ENCODE results near the gene TIMM50.

DNA sequence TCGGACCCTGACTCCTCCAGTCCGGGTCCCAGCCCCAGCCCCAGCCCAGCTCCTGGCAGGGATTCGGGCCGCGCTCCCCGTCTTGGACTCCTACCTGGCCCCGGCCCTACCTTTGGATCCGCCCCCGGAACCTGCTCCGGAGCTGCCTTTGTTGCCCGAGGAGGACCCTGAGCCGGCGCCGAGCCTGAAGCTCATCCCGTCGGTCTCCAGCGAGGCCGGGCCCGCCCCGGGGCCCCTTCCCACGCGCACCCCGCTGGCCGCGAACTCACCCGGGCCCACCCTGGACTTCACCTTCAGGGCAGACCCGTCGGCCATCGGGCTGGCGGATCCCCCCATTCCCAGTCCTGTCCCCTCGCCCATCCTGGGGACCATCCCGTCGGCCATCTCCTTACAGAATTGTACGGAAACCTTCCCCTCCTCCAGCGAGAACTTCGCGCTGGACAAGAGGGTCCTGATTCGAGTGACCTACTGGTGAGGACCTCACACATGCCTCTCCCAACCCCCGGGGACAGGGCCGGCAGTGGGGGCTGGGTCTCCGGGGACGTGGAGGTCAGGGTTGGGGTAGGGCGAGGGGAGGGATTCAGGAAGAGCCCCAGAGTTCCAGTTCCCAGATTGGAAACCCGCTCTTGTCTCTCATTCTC is 35.0 kb downstream of the TIMM50 start:
- TF ChIP-seq, protein P1, sequence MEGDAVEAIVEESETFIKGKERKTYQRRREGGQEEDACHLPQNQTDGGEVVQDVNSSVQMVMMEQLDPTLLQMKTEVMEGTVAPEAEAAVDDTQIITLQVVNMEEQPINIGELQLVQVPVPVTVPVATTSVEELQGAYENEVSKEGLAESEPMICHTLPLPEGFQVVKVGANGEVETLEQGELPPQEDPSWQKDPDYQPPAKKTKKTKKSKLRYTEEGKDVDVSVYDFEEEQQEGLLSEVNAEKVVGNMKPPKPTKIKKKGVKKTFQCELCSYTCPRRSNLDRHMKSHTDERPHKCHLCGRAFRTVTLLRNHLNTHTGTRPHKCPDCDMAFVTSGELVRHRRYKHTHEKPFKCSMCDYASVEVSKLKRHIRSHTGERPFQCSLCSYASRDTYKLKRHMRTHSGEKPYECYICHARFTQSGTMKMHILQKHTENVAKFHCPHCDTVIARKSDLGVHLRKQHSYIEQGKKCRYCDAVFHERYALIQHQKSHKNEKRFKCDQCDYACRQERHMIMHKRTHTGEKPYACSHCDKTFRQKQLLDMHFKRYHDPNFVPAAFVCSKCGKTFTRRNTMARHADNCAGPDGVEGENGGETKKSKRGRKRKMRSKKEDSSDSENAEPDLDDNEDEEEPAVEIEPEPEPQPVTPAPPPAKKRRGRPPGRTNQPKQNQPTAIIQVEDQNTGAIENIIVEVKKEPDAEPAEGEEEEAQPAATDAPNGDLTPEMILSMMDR (IDR thresholded peaks at IDR 0.05): no peak
- no peak for TF ChIP-seq POLR2A (IDR thresholded peaks at IDR 0.05)

Data from Peyer's patch (tissue), 4 donors.